GM19468 (cell line): ENCODE data around the gene ITGAE.

Source experiments
- ATAC-seq: cut with Tn5 transposase; IDR thresholded peaks from one replicate; pipeline ENCODE4 v1.9.1; 2021; ENCODE audit warnings: mild to moderate bottlenecking, moderate library complexity, moderate number of reproducible peaks; ENCODE audit not compliant: unreplicated experiment; ENCODE audit errors: extremely low read depth

ITGAE gene

GRCh38 chr17:3768341-3768740 is 32.6 kb downstream of the ITGAE start:
- ATAC-seq: no peak

DNA sequence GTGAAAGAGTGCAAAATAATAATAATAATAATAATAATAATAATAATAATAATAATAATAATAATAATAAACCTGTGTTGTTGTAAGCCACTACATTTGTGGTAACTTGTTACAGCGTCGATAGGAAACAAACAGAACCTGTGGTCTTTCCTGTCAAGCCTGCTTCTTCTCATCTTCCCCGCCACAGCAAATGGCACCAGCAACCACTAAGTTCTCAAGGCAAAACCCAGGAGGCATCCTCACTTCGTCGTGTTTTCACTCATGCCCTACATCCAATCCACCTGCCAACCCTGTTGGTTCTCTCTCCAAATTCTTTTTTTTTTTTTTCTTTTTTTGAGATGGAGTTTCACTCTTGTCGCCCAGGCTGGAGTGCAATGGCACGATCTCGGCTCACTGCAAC is 34.2 kb downstream of the ITGAE start:
- ATAC-seq: no peak

GRCh38 chr17:3765981-3766380 is 35.0 kb downstream of the ITGAE start:
- no peak for ATAC-seq

DNA sequence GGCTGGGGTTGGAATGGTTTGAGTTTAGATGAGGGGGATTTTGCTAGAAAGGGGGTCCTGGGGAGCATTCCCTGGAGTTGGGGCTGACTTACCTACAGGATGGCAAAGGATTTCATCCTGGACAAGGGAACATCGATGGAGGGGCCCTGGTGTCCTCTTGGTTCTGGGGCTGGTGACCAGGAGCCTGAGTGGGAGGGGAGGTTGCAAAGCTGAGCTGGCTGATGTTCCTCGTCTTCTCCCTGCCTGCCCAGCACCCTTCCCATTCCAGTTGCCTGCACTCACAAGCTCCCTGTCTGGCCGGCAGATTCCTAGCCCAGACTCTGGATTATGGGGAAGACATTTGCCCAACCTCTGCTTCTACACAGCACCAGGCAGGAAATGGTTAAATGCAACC is 37.2 kb downstream of the ITGAE start:
- ATAC-seq: no peak

- no peak for ATAC-seq
Measured at GRCh38 chr17:3762922-3763776, 37.8 kb downstream of the ITGAE start.

DNA sequence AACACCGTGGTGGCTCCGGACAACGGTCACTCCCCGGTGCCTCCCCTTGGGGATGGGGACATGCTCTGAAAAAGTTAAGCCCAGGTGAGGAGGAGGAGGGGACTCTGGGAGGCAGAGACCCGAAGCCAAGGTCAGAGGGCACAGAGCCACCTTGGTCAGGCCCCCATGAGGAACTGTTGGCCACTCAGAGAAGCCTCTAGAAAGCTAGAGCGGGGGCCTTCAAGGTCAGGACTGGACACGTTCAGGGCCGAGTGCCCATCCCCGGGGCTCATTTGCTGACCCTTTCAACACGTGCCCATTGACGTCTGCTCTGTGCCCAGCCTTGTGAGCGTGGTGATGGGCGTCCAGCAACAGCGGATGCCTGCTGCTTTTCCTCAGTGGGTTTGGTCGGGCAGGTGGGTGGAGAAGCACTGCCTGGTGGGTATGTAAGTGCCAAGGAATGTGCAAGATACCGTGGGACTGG is 39.0 kb downstream of the ITGAE start:
- ATAC-seq: no peak

DNA sequence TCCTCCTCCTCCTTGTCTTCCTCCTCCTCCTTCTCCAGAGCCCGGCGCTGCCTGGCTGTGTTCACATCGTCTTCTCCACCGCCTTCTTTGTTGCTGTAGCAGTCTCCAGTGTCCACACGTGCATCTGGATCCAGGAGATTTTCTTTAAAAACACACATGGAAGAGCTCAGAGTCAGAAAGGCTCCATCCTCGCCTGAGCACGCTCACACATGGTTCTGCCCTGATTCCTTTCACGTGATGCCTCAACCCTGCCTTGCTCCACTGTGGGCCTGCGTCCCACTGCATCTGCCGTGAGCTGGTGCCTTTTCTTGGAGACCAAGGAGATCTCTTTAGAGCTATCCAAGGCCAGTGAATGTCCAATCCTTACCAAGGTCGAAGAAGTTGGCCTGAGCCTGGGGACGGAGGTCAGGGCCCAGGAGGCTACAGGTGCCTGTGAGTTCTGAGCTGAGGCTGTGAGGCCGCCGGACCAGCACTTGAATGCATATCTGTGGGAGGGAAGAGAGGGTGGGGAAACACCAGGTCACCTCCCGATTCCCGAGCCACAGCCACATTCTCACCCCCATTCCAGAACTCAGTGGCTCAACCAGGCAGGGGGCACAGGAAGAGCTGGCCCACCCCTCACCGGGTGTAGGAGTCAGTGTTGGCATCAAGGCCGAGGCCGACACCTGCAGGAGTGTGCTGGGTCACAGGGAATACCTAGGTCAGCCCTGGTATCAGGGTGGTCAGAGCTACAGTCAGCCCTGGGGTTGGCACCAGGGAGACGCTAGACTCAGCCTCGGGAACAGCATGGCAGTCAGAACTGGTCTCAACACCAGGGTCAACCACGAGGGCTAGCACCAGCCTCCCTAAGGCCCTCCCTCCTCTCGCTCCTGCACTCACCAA is 39.7 kb downstream of the ITGAE start:
- ATAC-seq: no peak

- ATAC-seq: no peak
Measured at GRCh38 chr17:3759597-3760216, 41.3 kb downstream of the ITGAE start.

GRCh38 chr17:3755335-3756030 is 45.5 kb downstream of the ITGAE start:
- no peak for ATAC-seq

- ATAC-seq: no peak
Measured at GRCh38 chr17:3754458-3755334, 46.3 kb downstream of the ITGAE start.

DNA sequence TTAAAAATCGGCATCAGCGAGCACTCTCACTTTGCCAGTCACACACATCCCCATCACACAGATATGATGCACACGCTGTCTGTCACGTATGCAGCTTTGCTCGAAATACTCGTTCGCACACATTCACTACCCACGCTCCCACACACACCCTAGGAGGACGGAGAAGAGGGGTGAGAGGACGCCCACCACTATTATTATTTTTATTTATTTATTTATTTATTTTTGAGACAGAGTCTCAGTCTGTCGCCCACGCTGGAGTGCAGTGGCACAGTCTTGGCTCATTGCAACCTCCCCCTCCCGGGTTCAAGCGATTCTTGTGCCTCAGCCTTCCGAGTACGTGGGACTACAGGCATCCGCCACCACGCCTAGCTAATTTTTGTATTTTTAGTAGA is 46.9 kb downstream of the ITGAE start:
- ATAC-seq: no peak

GRCh38 chr17:3753624-3754023 is 47.4 kb downstream of the ITGAE start:
- no peak for ATAC-seq

DNA sequence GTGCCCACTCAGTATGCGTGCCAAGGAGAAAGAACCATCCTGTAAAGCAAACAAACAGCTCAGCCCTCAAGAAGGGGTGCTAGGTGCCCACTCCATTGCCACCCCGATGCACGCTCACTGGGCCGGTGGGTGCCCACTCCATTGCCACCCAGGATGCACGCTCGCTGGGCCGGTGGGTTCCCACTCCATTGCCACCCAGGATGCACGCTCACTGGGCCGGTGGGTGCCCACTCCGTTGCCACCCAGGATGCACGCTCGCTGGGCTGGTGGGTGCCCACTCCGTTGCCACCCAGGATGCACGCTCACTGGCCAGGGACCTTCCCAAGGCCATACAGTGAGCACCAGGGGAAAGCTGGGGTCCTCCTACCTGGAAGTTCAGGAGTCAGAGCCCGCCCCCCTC is 49.2 kb downstream of the ITGAE start:
- ATAC-seq: no peak

DNA sequence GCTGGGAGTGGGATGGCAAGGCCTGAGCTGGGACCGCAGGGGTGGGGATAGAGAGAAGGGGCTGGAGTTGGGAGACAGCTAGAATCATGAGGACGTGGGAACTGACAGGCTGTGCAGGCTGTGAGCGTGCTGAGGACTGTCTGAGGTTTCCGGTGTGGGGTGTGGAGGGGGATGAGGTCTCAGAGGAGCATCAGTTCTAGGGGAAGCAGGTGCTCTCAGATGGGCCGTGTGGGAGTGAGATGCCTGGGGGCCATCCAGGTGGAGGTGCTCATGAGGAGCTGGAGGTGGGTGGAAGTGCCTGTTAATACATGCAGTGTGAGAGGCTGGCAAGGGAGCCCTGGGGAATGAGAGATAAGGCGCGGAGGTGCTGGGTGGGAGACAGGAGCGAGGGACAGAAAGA is 50.1 kb downstream of the ITGAE start:
- no peak for ATAC-seq

- ATAC-seq: no peak
Measured at GRCh38 chr17:3750296-3750695, 50.7 kb downstream of the ITGAE start.

DNA sequence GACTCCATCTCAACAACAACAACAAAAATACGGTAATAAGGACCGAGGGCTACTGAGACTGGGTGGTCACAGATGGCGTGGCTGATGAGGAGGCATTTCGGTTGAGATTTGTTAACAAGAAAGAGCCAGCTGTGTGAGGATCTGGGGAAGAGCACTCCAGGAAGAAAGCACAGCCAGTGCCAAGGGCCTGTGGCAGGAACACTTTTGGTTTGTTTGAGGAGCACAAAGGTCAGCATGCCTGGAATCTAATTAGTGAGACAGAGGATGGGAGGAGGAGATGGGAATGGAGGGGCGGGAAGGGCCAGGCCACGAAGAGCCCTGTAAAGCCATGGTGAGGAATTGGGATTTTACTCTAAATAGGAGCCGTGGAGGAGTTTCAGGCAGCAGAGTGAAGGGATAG is 52.4 kb downstream of the ITGAE start:
- no peak for ATAC-seq

DNA sequence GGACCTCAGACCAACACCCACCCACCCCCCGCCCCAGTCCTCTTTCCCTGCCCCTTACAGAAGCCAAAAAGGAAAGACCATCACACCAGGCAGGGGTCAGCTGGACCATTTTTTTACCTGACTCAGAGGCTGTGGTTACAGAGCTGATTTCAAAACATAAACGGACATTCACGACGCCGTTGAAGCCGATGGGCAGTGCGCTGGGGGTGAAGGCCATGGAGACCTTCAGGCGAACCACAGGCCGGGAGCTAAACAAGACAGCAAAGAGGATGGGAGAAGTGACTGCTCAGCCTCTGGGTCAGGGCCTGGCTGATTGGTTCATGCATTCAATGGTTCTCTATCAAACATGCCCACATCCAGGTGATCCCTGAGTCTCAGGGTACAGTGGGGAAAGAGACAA is 53.2 kb downstream of the ITGAE start:
- no peak for ATAC-seq

DNA sequence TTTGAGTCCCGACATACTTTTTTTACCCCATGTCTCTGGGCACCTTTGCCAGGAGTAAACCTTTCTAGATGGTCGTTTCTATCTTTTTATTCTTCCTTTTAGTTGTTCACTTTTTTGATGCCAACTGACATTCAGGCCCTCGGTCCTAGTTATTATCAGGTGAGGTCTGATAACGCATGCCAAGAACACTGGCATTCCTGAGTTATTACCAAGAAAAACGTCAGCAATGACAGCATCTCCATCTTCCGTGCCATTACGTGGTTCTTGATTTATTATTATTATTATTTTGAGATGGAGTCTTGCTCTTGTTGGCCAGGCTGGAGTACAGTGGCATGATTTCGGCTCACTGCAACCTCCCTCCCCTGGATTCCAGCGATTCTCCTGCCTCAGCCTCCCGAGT is 55.9 kb downstream of the ITGAE start:
- ATAC-seq: no peak

DNA sequence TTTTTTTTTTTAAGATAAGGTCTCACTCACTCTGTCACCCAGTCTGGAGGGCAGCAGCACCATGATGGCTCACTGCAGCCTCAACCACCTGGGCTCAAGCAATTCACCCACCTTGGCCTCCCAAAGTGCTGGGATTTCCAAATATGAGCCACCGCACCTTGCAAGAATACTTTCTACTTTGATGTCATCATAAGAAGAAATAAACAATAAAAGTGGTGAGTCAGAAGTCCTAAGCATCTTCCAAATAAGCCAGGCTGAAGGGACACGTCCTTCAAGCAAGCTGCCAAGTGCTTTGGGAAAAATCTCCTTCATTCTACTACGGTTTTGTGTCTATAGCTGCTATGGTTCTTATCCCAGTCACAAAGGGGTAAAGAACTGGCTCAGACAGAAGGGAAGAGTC is 57.0 kb downstream of the ITGAE start:
- ATAC-seq: no peak
